Measurements from ENCODE around the gene KRT86. TPM values are rescaled to one million over a fixed set of nuclear protein-coding genes. Genes with fewer than 3 reads are reported as not detected.
A peak's percentile ranks its signal among the peaks of the same experiment; 100 is the strongest.

KRT86 gene
- total RNA-seq, 2 experiments from 2014 or later = not detected

DNA sequence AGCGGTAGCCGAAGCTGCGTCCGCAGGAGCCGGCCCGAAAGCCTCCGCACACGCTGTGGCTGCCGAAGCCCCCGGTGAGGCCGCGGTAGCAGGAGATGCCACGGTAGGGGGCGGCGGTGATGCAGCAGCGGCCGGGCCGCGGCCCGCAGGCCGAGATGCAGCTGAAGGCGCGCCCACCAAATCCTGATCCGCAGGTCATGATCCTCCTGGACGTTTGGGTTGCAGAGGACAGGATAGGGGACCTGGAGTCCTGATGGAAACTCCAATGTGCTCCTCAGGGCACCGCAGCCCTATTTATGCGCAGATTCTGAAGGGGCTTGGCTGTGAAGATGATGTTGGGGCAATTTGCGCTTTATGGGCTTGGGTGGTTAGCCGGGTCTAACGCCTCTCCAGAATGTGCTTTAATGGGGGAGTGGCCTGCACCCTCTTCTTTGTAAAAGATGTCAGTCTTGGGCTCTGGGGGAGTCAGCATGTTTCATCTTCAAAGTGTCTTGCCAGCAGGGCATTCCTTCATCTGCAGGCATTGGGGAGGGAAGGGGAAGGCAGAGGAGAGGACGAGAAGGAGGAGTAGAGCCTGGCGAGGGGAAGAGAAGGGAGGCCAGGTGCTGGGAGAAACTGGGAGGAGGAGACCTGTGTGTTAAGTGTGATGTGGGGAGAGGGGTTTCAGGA is 17.0 kb downstream of the KRT86 start, which contains the start of gene KRT81:
Gene KRT81 (minus strand): TSS at position 268 of the 669 bp plus-strand sequence. CDS start 69 bp downstream, at position 199.
- ChIA-PET POLR2A (no interaction called here), CTCF (interaction anchor here (1.7 kb wide), 1 partner anchor 11 kb away, joined by 3 read pairs; no protein-coding TSS in a partner anchor)
- no peak within 1 kb of the TSS for H3K4me3 ChIP-seq (ENCODE audit: low read length)
- intact Hi-C loops (cut with DNase I, micrococcal nuclease) = no loop called here
- Mint-ChIP-seq H3K27ac (no peak within 1 kb of the TSS), H3K27me3 (peaks cover 20% of the 10 kb centered on the region), H3K36me3 (ENCODE audit: low read depth) (no peaks in the 10 kb centered on the region), H3K9me3 (no peaks in the 10 kb centered on the region), H3K4me3 (no peak within 1 kb of the TSS), H3K4me1 (ENCODE audit: low read depth) (no peaks in the 10 kb centered on the region)
- ATAC-seq (ENCODE audit: poor library complexity) (no peak), DNase-seq (peak in 1 of 14 experiments; percentile 10)
- TF ChIP-seq, protein P1, sequence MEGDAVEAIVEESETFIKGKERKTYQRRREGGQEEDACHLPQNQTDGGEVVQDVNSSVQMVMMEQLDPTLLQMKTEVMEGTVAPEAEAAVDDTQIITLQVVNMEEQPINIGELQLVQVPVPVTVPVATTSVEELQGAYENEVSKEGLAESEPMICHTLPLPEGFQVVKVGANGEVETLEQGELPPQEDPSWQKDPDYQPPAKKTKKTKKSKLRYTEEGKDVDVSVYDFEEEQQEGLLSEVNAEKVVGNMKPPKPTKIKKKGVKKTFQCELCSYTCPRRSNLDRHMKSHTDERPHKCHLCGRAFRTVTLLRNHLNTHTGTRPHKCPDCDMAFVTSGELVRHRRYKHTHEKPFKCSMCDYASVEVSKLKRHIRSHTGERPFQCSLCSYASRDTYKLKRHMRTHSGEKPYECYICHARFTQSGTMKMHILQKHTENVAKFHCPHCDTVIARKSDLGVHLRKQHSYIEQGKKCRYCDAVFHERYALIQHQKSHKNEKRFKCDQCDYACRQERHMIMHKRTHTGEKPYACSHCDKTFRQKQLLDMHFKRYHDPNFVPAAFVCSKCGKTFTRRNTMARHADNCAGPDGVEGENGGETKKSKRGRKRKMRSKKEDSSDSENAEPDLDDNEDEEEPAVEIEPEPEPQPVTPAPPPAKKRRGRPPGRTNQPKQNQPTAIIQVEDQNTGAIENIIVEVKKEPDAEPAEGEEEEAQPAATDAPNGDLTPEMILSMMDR (IDR thresholded peaks at IDR 0.05) = no peak
- no peak within 1 kb of the TSS for H3K27ac ChIP-seq (ENCODE audit: low read depth in 1 of 2, low read length in 2 of 2)
- no peaks in the 10 kb centered on the region for H3K9me3 ChIP-seq (ENCODE audit: control insufficient read depth in 1 of 2, insufficient read depth in 1 of 2, low read length in 2 of 2)
- H3K4me1 ChIP-seq (ENCODE audit: insufficient read depth, low read length) = no peaks in the 10 kb centered on the region
- peaks cover 0 to 7% of the 10 kb centered on the region in 2 experiments for H3K27me3 ChIP-seq (ENCODE audit: control insufficient read depth in 1 of 2, insufficient read depth in 2 of 2, low read length in 2 of 2)
- H3K36me3 ChIP-seq (ENCODE audit: insufficient read depth, low read length) = no peaks in the 10 kb centered on the region

DNA sequence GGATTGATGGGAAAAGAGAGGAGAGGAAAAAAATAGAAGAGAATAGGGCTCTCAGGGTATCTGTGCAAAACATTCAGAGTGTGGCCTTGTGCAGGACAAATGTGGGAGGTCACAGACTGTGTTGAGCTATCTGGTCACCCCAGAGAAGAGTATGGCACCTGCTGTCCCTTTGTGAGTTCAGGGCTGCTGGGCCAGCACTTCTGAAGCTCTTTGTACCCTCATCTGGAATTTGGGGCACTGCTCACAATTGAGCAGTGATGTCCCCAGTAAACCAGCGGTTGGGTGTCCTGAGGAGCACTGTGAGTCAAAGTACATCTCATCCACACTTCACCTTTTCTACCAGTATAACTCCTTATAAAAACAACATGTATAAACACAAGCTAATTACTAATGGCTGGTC is 19.5 kb downstream of the KRT86 start:
- no peak overlapping the region for H3K27ac Mint-ChIP-seq
- no peaks in the 10 kb centered on the region for H3K9me3 Mint-ChIP-seq
- Histone ChIP-seq H3K4me3 (ENCODE audit: low read length) (no peak overlapping the region), H3K9me3 (ENCODE audit: control insufficient read depth in 1 of 2, insufficient read depth in 1 of 2, low read length in 2 of 2) (no peaks in the 10 kb centered on the region), H3K27me3 (ENCODE audit: control insufficient read depth in 1 of 2, insufficient read depth in 2 of 2, low read length in 2 of 2) (peaks cover 0 to 14% of the 10 kb centered on the region in 2 experiments), H3K27ac (ENCODE audit: low read depth in 1 of 2, low read length in 2 of 2) (no peak overlapping the region), H3K36me3 (ENCODE audit: insufficient read depth, low read length) (no peaks in the 10 kb centered on the region), H3K4me1 (ENCODE audit: insufficient read depth, low read length) (no peaks in the 10 kb centered on the region)
- intact Hi-C loops (cut with DNase I, micrococcal nuclease) = no loop called here
- H3K4me3 Mint-ChIP-seq = no peak overlapping the region
- no peak for ATAC-seq (ENCODE audit: poor library complexity)
- H3K27me3 Mint-ChIP-seq = peaks cover 25% of the 10 kb centered on the region
- no peaks in the 10 kb centered on the region for H3K4me1 Mint-ChIP-seq (ENCODE audit: low read depth)
- ChIA-PET CTCF (interaction anchor here (3.2 kb wide), 1 partner anchor 15 kb away, joined by 10 read pairs; no protein-coding TSS in a partner anchor), POLR2A (no interaction called here)
- H3K36me3 Mint-ChIP-seq (ENCODE audit: low read depth) = no peaks in the 10 kb centered on the region
- TF ChIP-seq, protein P1 (IDR thresholded peaks at IDR 0.05) = no peak
- DNase-seq = no peak

DNA sequence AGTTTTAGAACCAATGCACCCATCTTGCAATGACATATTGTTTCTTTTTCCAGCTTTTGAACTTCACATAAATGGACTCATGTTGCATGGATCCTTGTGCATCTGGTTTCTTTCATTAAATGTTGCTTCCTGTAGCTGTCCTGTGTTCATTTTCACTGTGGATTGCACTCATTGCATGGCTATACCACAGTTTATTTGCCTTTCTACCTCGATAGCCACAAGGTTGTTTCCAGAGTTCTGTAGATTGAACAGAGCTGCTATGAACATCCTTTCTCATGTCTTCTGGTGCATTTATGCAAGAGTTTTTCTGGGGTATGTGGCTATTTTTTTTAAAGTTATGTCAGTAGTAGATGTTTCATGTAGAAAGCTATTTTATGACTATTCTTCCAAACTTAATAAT is 20.4 kb downstream of the KRT86 start:
- no peaks in the 10 kb centered on the region for H3K4me1 ChIP-seq (ENCODE audit: insufficient read depth, low read length)
- TF ChIP-seq, protein P1 (IDR thresholded peaks at IDR 0.05) = no peak
- Mint-ChIP-seq H3K9me3 (no peaks in the 10 kb centered on the region), H3K4me3 (no peak overlapping the region), H3K4me1 (ENCODE audit: low read depth) (no peaks in the 10 kb centered on the region), H3K27ac (no peak overlapping the region), H3K27me3 (peaks cover 25% of the 10 kb centered on the region), H3K36me3 (ENCODE audit: low read depth) (no peaks in the 10 kb centered on the region)
- ChIA-PET POLR2A (no interaction called here), CTCF (interaction anchor here (3.2 kb wide), 1 partner anchor 16 kb away, joined by 10 read pairs; no protein-coding TSS in a partner anchor)
- H3K36me3 ChIP-seq (ENCODE audit: insufficient read depth, low read length) = no peaks in the 10 kb centered on the region
- H3K9me3 ChIP-seq (ENCODE audit: control insufficient read depth in 1 of 2, insufficient read depth in 1 of 2, low read length in 2 of 2) = no peaks in the 10 kb centered on the region
- no peak for ATAC-seq (ENCODE audit: poor library complexity)
- peaks cover 0 to 14% of the 10 kb centered on the region in 2 experiments for H3K27me3 ChIP-seq (ENCODE audit: control insufficient read depth in 1 of 2, insufficient read depth in 2 of 2, low read length in 2 of 2)
- no peak overlapping the region for H3K4me3 ChIP-seq (ENCODE audit: low read length)
- intact Hi-C loops (cut with DNase I, micrococcal nuclease) = no loop called here
- no peak for DNase-seq
- H3K27ac ChIP-seq (ENCODE audit: low read depth in 1 of 2, low read length in 2 of 2) = no peak overlapping the region
